SK-N-SH treated with all-trans-retinoic acid at 6 μM for 48 hours (cell line): ENCODE measurements around the gene TMEM185B.

Experiments
- ATAC-seq: fragments of 200-7000 bp; cut with Tn5 transposase; 3 replicates; pipeline ENCODE4 v1.9.1; 2020; ENCODE audit warnings: mild to moderate bottlenecking, moderate library complexity
- ARNTL ChIP-seq: fragments of 450-650 bp; formaldehyde crosslinking; IDR thresholded peaks from 2 replicates; pipeline ENCODE4 v1.5.0; 2020; ENCODE audit warnings: low read depth, mild to moderate bottlenecking, moderate library complexity, borderline replicate concordance
- BACH2 ChIP-seq: fragments of 250-450 bp; sonication (Bioruptor Pico); IDR thresholded peaks from 2 replicates; pipeline ENCODE4 v1.9.0; 2021; ENCODE audit warnings: mild to moderate bottlenecking, borderline replicate concordance
- CREB5 ChIP-seq: fragments of 250-450 bp; sonication (Bioruptor Pico); IDR thresholded peaks from 2 replicates; pipeline ENCODE4 v1.5.1; 2020; ENCODE audit warnings: low read depth, mild to moderate bottlenecking, moderate library complexity
- CSDC2 ChIP-seq: fragments of 250-450 bp; sonication (Bioruptor Pico); IDR thresholded peaks from 2 replicates; pipeline ENCODE4 v1.5.0; 2020; ENCODE audit warnings: mild to moderate bottlenecking, moderate library complexity
- ESRRG ChIP-seq: fragments of 250-450 bp; sonication (Bioruptor Pico); IDR thresholded peaks from 2 replicates; pipeline ENCODE4 v1.6.1; 2021; ENCODE audit warnings: mild to moderate bottlenecking
- ISL1 ChIP-seq: fragments of 250-450 bp; sonication (Bioruptor Pico); IDR thresholded peaks from 2 replicates; pipeline ENCODE4 v2.1.2; 2022; ENCODE audit warnings: mild to moderate bottlenecking, moderate library complexity
- OSR1 ChIP-seq: fragments of 250-450 bp; sonication (Bioruptor Pico); IDR thresholded peaks from 2 replicates; pipeline ENCODE4 v1.8.0; 2022; ENCODE audit warnings: moderate library complexity, mild to moderate bottlenecking, inconsistent platforms
- PATZ1 ChIP-seq: fragments of 250-450 bp; sonication (Bioruptor Pico); IDR thresholded peaks from 2 replicates; pipeline ENCODE4 v1.8.0; 2020; ENCODE audit warnings: mild to moderate bottlenecking, moderate library complexity, borderline replicate concordance
- PPARA ChIP-seq: fragments of 250-450 bp; sonication (Bioruptor Pico); IDR thresholded peaks from 2 replicates; pipeline ENCODE4 v1.5.0; 2020; ENCODE audit warnings: mild to moderate bottlenecking, borderline replicate concordance
- RARB ChIP-seq: fragments of 250-450 bp; sonication (Bioruptor Pico); IDR thresholded peaks from 2 replicates; pipeline ENCODE4 v1.8.0; 2021; ENCODE audit warnings: mild to moderate bottlenecking, moderate library complexity
- SNAI2 ChIP-seq: fragments of 250-450 bp; sonication (Bioruptor Pico); IDR thresholded peaks from 2 replicates; pipeline ENCODE4 v1.5.0; 2020; ENCODE audit warnings: mild to moderate bottlenecking, moderate library complexity
- TOX ChIP-seq: fragments of 250-450 bp; sonication (Bioruptor Pico); IDR thresholded peaks from 2 replicates; pipeline ENCODE4 v1.8.0; 2021; ENCODE audit warnings: mild to moderate bottlenecking, moderate library complexity, borderline replicate concordance
- TSHZ2 ChIP-seq: fragments of 250-450 bp; sonication (Bioruptor Pico); IDR thresholded peaks from 2 replicates; pipeline ENCODE4 v1.5.0; 2020; ENCODE audit warnings: mild to moderate bottlenecking, moderate library complexity
- ZC3H10 ChIP-seq: fragments of 250-450 bp; sonication (Bioruptor Pico); IDR thresholded peaks from 2 replicates; pipeline ENCODE4 v1.5.1; 2021; ENCODE audit warnings: mild to moderate bottlenecking, moderate library complexity
- ZFP30 ChIP-seq: fragments of 450-650 bp; formaldehyde crosslinking; IDR thresholded peaks from 2 replicates; pipeline ENCODE4 v1.5.0; 2022; ENCODE audit warnings: mild to moderate bottlenecking, moderate library complexity
- ZNF565 ChIP-seq: fragments of 450-650 bp; formaldehyde crosslinking; conservative IDR thresholded peaks from 2 replicates; pipeline ENCODE4 v1.5.0; 2020; ENCODE audit warnings: low read depth, mild to moderate bottlenecking, moderate library complexity
- ZNF70 ChIP-seq: fragments of 450-650 bp; formaldehyde crosslinking; IDR thresholded peaks from 2 replicates; pipeline ENCODE4 v1.5.0; 2020; ENCODE audit warnings: mild to moderate bottlenecking, moderate library complexity
- ZNF8 ChIP-seq: fragments of 450-650 bp; formaldehyde crosslinking; IDR thresholded peaks from 2 replicates; pipeline ENCODE4 v1.5.0; 2020; ENCODE audit warnings: mild to moderate bottlenecking, moderate library complexity

The TMEM185B gene

GRCh38 chr2:120180066-120180465, 43.1 kb downstream of the TMEM185B start:
- ATAC-seq: no peak
- TF ChIP-seq ZNF565 (CRISPR knock-in tag): no peak

GRCh38 chr2:120179396-120179795, 43.8 kb downstream of the TMEM185B start:
- no peak for ATAC-seq

GRCh38 chr2:120177973-120178372, 45.2 kb downstream of the TMEM185B start:
- ATAC-seq: no peak
- TF ChIP-seq BACH2: no peak
- no peak for TF ChIP-seq ARNTL (CRISPR knock-in tag)
- no peak for TF ChIP-seq ZNF70 (CRISPR knock-in tag)
- TF ChIP-seq CREB5 (CRISPR knock-in tag): no peak
- TF ChIP-seq PPARA (CRISPR knock-in tag): no peak
- no peak for TF ChIP-seq ZC3H10
- no peak for TF ChIP-seq CSDC2 (CRISPR knock-in tag)
- no peak for TF ChIP-seq ESRRG (CRISPR knock-in tag)
- TF ChIP-seq PATZ1 (CRISPR knock-in tag): no peak
- TF ChIP-seq ISL1 (CRISPR knock-in tag): no peak
- TF ChIP-seq OSR1 (CRISPR knock-in tag): no peak
- TF ChIP-seq TSHZ2: no peak

More at GRCh38 chr2:120179396-120179795, 43.8 kb downstream of the TMEM185B start:
- TF ChIP-seq ARNTL (CRISPR knock-in tag) (no peak), ZNF565 (CRISPR knock-in tag) (no peak), CREB5 (CRISPR knock-in tag) (no peak), SNAI2 (CRISPR knock-in tag) (no peak), ZFP30 (no peak), CSDC2 (CRISPR knock-in tag) (no peak), TSHZ2 (no peak), PATZ1 (CRISPR knock-in tag) (no peak), ZC3H10 (no peak), TOX (CRISPR knock-in tag) (no peak), PPARA (CRISPR knock-in tag) (no peak), OSR1 (CRISPR knock-in tag) (no peak), RARB (CRISPR knock-in tag) (no peak), ZNF8 (CRISPR knock-in tag) (no peak)
